CD4-positive, CD25-positive, alpha-beta regulatory T cell (primary cell): ENCODE results near the gene NSMCE1. TPM values are rescaled to one million over a fixed set of nuclear protein-coding genes. Genes with fewer than 3 reads are reported as not detected.

Source experiments
- ATAC-seq, 2 donors: fragments of 150-1000 bp; cut with Tn5 transposase; one replicate each; pipeline ENCODE4 v1.10.0; 2021; ENCODE audit warnings: low read depth in 2 of 2, moderate number of reproducible peaks in 2 of 2, moderate library complexity in 1 of 2
- DNase-seq, 3 donors: peaks; one replicate each; pipeline versions ENCODE4 v3.0.0 to v3.0.0-alpha.2; 2012 to 2022; ENCODE audit warnings: mixed read lengths in 1 of 3
- H3K27ac ChIP-seq: one replicate; pipeline ENCODE4 v1.7.0; 2013; ENCODE audit warnings: mild to moderate bottlenecking, low read length; ENCODE audit not compliant: insufficient read depth, poor library complexity, severe bottlenecking
- H3K27me3 ChIP-seq: one replicate; pipeline ENCODE4 v1.7.0; 2013; ENCODE audit warnings: low read length; ENCODE audit not compliant: control insufficient read depth, insufficient read depth
- H3K36me3 ChIP-seq: one replicate; pipeline ENCODE4 v1.7.0; 2013; ENCODE audit warnings: mild to moderate bottlenecking, low read length, moderate library complexity; ENCODE audit not compliant: control insufficient read depth, insufficient read depth
- H3K4me1 ChIP-seq: 2 replicates; pipeline ENCODE4 v1.7.0; 2013; ENCODE audit warnings: mild to moderate bottlenecking, low read length; ENCODE audit not compliant: insufficient read depth, control insufficient read depth, poor library complexity, severe bottlenecking
- H3K4me3 ChIP-seq: one replicate; pipeline ENCODE4 v1.7.0; 2013; ENCODE audit warnings: low read depth, mild to moderate bottlenecking, low read length, moderate library complexity
- H3K9me3 ChIP-seq, 2 experiments: 1 replicate in 1 of 2; 2 replicates in 1 of 2; pipeline ENCODE4 v1.7.0; 2013; ENCODE audit warnings: low read length in 2 of 2, mild to moderate bottlenecking in 1 of 2, moderate library complexity in 1 of 2; ENCODE audit not compliant: control insufficient read depth in 2 of 2
- H3K27ac Mint-ChIP-seq, 3 donors: one replicate each; pipeline ENCODE4 v1.8.0; 2020 to 2022; ENCODE audit warnings: mild to moderate bottlenecking in 3 of 3, mixed read lengths in 3 of 3, moderate library complexity in 2 of 3
- H3K27me3 Mint-ChIP-seq: one replicate; pipeline ENCODE4 v1.8.0; 2022; ENCODE audit warnings: mild to moderate bottlenecking, mixed read lengths
- H3K36me3 Mint-ChIP-seq: one replicate; pipeline ENCODE4 v1.8.0; 2020; ENCODE audit warnings: mixed read lengths
- H3K4me1 Mint-ChIP-seq, 4 donors: one replicate each; pipeline ENCODE4 v1.8.0; 2020 to 2022; ENCODE audit warnings: mixed read lengths in 4 of 4, mild to moderate bottlenecking in 1 of 4
- H3K4me3 Mint-ChIP-seq, 4 donors: one replicate each; pipeline ENCODE4 v1.8.0; 2020 to 2022; ENCODE audit warnings: mild to moderate bottlenecking in 4 of 4, mixed read lengths in 4 of 4, moderate library complexity in 3 of 4
- H3K9me3 Mint-ChIP-seq, 7 donors: one replicate each; pipeline ENCODE4 v1.8.0; 2020 to 2022; ENCODE audit warnings: mixed read lengths in 7 of 7, mild to moderate bottlenecking in 3 of 7, moderate library complexity in 2 of 7
- polyA plus RNA-seq, 4 donors: library from polyadenylated mRNA; unstranded; fragments of 300-500 nt; fragmentation: Illumina TruSeq; gene quantifications; one replicate each; pipeline ENCODE4 v1.2.3, GENCODE V29; 2021
- total RNA-seq: library from RNA; stranded (reverse); gene quantifications from one replicate; pipeline ENCODE4 v1.2.3, GENCODE V29; 2022

Gene NSMCE1
- total and polyA plus RNA-seq, 5 donors from 2014 or later = 40.0 to 156 (median 131) TPM

DNA sequence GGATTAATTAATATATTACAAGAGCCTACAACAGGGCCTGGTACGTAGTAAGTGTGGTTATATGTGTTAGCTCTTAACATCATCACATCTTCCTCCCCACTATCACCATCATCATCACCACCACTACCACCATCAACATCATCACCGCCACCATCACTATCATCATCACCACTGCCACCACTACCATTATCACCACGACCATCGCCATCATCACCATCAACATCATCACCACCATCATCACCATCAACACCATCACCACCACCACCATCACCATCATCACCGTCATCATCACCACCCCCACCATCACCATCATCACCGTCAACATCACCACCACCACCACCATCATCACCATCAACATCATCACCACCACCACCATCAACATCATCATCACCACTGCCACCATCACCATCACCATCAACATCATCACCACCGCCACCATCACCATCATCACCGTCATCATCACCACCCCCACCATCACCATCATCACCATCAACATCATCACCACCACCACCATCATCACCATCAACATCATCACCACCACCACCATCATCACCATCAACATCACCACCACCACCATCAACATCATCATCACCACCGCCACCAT lies 37.4 kb upstream of the NSMCE1 start:
- Mint-ChIP-seq H3K4me3 (no peak overlapping the region), H3K9me3 (peaks cover 0 to 7% (median 2%) of the 10 kb centered on the region in 7 donors), H3K27me3 (peaks cover 22% of the 10 kb centered on the region), H3K4me1 (peaks cover 0 to 7% (median 4%) of the 10 kb centered on the region in 4 donors), H3K36me3 (peaks cover 5% of the 10 kb centered on the region), H3K27ac (peak overlapping the region in 1 of 3 donors; percentile 32)
- ATAC-seq (no peak), DNase-seq (no peak)
- Histone ChIP-seq H3K27ac (no peak overlapping the region), H3K4me3 (no peak overlapping the region), H3K9me3 (no peaks in the 10 kb centered on the region), H3K36me3 (no peaks in the 10 kb centered on the region), H3K4me1 (no peaks in the 10 kb centered on the region), H3K27me3 (no peaks in the 10 kb centered on the region)

DNA sequence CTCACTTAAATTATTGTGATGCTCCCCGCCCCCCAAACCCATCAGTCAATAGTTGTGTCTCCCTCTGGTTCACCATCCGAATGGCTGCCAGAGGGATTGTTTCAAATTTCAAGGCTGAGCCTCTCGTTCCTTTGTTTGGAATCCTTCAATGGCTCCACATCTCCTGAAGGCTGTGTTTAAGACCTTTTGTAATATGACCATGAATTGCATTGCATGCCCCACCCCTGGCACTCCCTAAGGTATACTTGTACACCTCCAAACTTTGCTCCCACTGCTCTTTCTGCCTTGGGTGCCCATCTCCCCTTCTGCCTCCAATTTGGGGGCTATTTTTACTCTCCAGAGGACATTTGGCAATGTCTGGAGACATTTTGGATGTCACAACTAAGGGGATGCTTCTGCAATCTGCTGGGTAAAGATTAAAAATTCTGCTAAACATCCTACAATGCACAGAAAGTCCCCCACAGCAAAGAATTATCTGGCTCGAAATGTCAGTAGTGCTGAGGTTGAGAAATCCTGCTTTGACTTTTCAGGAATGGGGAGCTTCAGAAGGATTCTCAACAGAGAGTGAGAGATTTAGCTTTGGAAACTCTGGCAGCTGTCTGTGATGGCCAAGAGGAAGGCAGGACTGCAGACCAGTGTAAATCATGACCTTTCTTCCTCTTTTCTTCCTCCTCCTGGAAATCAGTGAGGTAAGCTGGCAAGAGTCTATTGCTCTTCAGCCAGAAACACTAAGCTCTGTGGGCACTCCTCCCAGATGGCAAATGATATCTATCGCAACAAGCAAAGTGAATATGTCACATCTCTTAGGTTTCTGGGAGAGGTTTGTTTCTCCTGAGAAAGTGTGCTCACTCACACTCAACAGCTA lies 36.5 kb upstream of the NSMCE1 start:
- ATAC-seq (no peak), DNase-seq (no peak)
- H3K9me3 Mint-ChIP-seq = peaks cover 0 to 7% (median 2%) of the 10 kb centered on the region in 7 donors
- Histone ChIP-seq H3K36me3 (no peaks in the 10 kb centered on the region), H3K27ac (no peak overlapping the region), H3K27me3 (no peaks in the 10 kb centered on the region), H3K4me3 (no peak overlapping the region), H3K4me1 (no peaks in the 10 kb centered on the region), H3K9me3 (no peaks in the 10 kb centered on the region)
- peaks cover 18% of the 10 kb centered on the region for H3K27me3 Mint-ChIP-seq
- H3K4me3 Mint-ChIP-seq = no peak overlapping the region
- no peak overlapping the region for H3K27ac Mint-ChIP-seq
- peaks cover 0 to 6% (median 2%) of the 10 kb centered on the region in 4 donors for H3K4me1 Mint-ChIP-seq
- H3K36me3 Mint-ChIP-seq = peaks cover 5% of the 10 kb centered on the region

- Histone ChIP-seq H3K4me3 (no peak overlapping the region), H3K27me3 (no peaks in the 10 kb centered on the region), H3K27ac (no peak overlapping the region), H3K36me3 (no peaks in the 10 kb centered on the region), H3K9me3 (no peaks in the 10 kb centered on the region), H3K4me1 (no peaks in the 10 kb centered on the region)
- ATAC-seq (no peak), DNase-seq (no peak)
- peak overlapping the region in 2 of 3 donors; percentile 63 to 76 for H3K27ac Mint-ChIP-seq
- H3K4me1 Mint-ChIP-seq = peaks cover 0 to 6% (median 2%) of the 10 kb centered on the region in 4 donors
- H3K9me3 Mint-ChIP-seq = peaks cover 0 to 7% (median 2%) of the 10 kb centered on the region in 7 donors
- peaks cover 14% of the 10 kb centered on the region for H3K27me3 Mint-ChIP-seq
- no peak overlapping the region for H3K4me3 Mint-ChIP-seq
- peaks cover 5% of the 10 kb centered on the region for H3K36me3 Mint-ChIP-seq
These were observed 35.5 kb upstream of the NSMCE1 start for GRCh38 chr16:27304102-27304501.

DNA sequence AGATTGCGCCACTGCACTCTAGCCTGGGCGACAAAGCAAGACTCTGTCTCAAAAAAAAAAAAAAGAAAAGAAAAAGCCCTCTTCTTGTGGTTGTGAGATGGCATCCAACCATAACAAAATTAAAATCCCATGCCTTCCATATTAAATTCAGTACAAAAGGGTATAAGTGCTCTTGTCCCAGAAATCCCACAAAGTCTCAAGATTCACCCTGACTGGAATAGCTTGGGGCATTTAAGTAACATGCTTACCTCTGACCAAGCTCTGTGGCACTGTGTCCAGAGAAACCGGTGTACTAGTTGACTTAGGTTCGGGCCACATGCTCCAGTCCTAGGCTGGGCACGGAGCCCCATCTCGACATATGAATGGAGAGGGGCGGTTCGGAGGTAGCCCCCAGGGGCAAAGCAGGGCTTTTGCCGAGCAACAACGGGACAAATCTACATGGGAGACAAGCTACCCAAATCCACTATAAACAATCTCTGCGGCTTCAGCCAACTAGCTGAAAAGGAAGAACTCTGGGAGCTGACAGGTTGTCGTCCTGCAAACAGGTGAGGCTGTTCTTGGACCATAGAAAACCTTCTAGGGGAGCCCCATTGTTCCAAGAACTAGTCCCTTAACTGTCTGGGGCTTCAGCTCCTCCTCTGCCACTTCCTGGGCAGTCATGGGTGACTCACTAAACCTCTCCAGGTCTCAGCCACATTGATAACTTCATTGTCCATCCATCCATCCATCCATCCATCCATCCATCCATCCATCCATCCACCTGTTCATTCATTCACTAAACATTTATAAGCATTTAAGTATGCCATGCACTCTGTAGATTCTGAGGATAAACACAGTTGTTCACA lies 34.9 kb upstream of the NSMCE1 start:
- Mint-ChIP-seq H3K4me3 (no peak overlapping the region), H3K4me1 (peaks cover 0 to 6% (median 3%) of the 10 kb centered on the region in 4 donors), H3K27me3 (peaks cover 14% of the 10 kb centered on the region), H3K9me3 (peaks cover 0 to 7% (median 2%) of the 10 kb centered on the region in 7 donors), H3K36me3 (peaks cover 5% of the 10 kb centered on the region), H3K27ac (peak overlapping the region in 1 of 3 donors; percentile 63)
- Histone ChIP-seq H3K36me3 (no peaks in the 10 kb centered on the region), H3K4me1 (no peaks in the 10 kb centered on the region), H3K9me3 (no peaks in the 10 kb centered on the region), H3K27ac (no peak overlapping the region), H3K27me3 (no peaks in the 10 kb centered on the region), H3K4me3 (no peak overlapping the region)
- no peak for DNase-seq
- no peak for ATAC-seq

GRCh38 chr16:27302126-27302525 lies 33.6 kb upstream of the NSMCE1 start:
- no peak for DNase-seq
- H3K36me3 Mint-ChIP-seq = peaks cover 5% of the 10 kb centered on the region
- no peak overlapping the region for H3K27ac Mint-ChIP-seq
- peaks cover 0 to 7% (median 2%) of the 10 kb centered on the region in 7 donors for H3K9me3 Mint-ChIP-seq
- Histone ChIP-seq H3K4me1 (no peaks in the 10 kb centered on the region), H3K27me3 (no peaks in the 10 kb centered on the region), H3K9me3 (no peaks in the 10 kb centered on the region), H3K27ac (no peak overlapping the region), H3K36me3 (no peaks in the 10 kb centered on the region), H3K4me3 (no peak overlapping the region)
- peaks cover 14% of the 10 kb centered on the region for H3K27me3 Mint-ChIP-seq
- H3K4me1 Mint-ChIP-seq = peaks cover 0 to 10% (median 5%) of the 10 kb centered on the region in 4 donors
- ATAC-seq = no peak
- H3K4me3 Mint-ChIP-seq = no peak overlapping the region

DNA sequence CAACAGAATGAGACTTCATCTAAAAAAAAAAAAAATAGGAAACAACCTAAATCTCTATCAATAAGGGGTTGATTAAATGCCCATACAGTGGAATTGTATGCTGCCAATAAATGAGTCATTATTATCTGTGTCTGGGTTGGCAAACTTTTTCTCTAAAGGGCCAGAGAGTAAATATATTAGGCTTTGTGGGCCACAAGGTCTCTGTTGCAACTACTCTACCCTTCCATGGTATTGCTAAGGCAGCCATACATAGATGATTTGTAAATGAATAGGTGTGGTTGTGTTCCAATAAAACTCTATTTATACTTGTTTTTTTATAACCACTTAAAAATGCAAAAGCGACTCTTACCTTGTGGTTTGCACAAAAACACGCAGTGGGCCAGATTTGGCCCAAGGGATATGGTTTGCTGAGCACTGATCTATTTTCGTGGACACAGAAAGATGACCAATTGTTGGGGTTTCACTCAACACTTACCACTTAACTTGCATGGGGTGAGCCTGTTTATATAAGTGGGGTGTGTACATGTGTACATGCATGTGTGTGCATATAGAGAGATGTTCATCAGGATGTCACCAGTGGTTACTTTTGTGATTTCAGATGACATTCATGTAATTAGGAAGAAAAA lies 32.8 kb upstream of the NSMCE1 start:
- Mint-ChIP-seq H3K27ac (no peak overlapping the region), H3K4me1 (peaks cover 0 to 10% (median 5%) of the 10 kb centered on the region in 4 donors), H3K36me3 (peaks cover under 1% of the 10 kb centered on the region), H3K4me3 (no peak overlapping the region), H3K9me3 (peaks cover 0 to 6% (median 1%) of the 10 kb centered on the region in 7 donors), H3K27me3 (peaks cover 10% of the 10 kb centered on the region)
- ATAC-seq = no peak
- H3K27ac ChIP-seq = no peak overlapping the region
- no peak for DNase-seq
- H3K27me3 ChIP-seq = no peaks in the 10 kb centered on the region
- H3K36me3 ChIP-seq = no peaks in the 10 kb centered on the region
- H3K4me3 ChIP-seq = no peak overlapping the region
- H3K4me1 ChIP-seq = no peaks in the 10 kb centered on the region
- H3K9me3 ChIP-seq = no peaks in the 10 kb centered on the region

GRCh38 chr16:27298132-27298531 lies 29.6 kb upstream of the NSMCE1 start:
- DNase-seq (no peak), ATAC-seq (no peak)
- Histone ChIP-seq H3K4me1 (no peaks in the 10 kb centered on the region), H3K27me3 (no peaks in the 10 kb centered on the region), H3K9me3 (no peaks in the 10 kb centered on the region), H3K36me3 (no peaks in the 10 kb centered on the region), H3K4me3 (no peak overlapping the region), H3K27ac (no peak overlapping the region)
- H3K27me3 Mint-ChIP-seq = peaks cover 5% of the 10 kb centered on the region
- H3K27ac Mint-ChIP-seq = no peak overlapping the region
- H3K4me1 Mint-ChIP-seq = peaks cover 0 to 10% (median 4%) of the 10 kb centered on the region in 4 donors
- no peaks in the 10 kb centered on the region for H3K36me3 Mint-ChIP-seq
- peaks cover 0 to 2% (median 0%) of the 10 kb centered on the region in 7 donors for H3K9me3 Mint-ChIP-seq
- H3K4me3 Mint-ChIP-seq = no peak overlapping the region
